ENCODE measurements around the gene PAQR7. TPM values are rescaled to one million over a fixed set of nuclear protein-coding genes. Genes with fewer than 3 reads are reported as not detected.

Gene PAQR7
- total RNA-seq, 2 donors from 2014 or later, result 3.0 to 4.4 TPM

- peaks cover 95% of the 10 kb centered on the region for H3K4me1 ChIP-seq
These were observed 4.9 kb downstream of the PAQR7 start for GRCh38 chr1:25870614-25871013.

GRCh38 chr1:25869909-25870606 is 5.5 kb downstream of the PAQR7 start:
- intact Hi-C loops (cut with DNase I), result no loop called here
- Histone ChIP-seq H3K9me3 (no peaks in the 10 kb centered on the region), H3K27me3 (no peaks in the 10 kb centered on the region), H3K27ac (peak overlapping the region in 3 of 4 donors; percentile 44 to 68 (median 49)), H3K36me3 (replicated peaks in 1 of 2; ENCODE audit: insufficient read depth in 1 of 2, low read depth in 2 of 2) (no peaks in the 10 kb centered on the region), H3K4me1 (peaks cover 91% of the 10 kb centered on the region), H3K4me3 (no peak overlapping the region)
- 58 to 68% methylated on average over 3 to 6 of the region's 6 CpGs for WGBS, 2 donors
- DNase-seq (no peak), ATAC-seq (no peak)
- TF ChIP-seq POLR2A (IDR thresholded peaks at IDR 0.05), result no peak
- TF ChIP-seq CTCF (IDR thresholded peaks at IDR 0.05), result no peak

More at GRCh38 chr1:25870614-25871013, 4.9 kb downstream of the PAQR7 start:
- TF ChIP-seq CTCF (IDR thresholded peaks at IDR 0.05), result no peak
- no peak for TF ChIP-seq POLR2A (IDR thresholded peaks at IDR 0.05)
- intact Hi-C loops (cut with DNase I), result no loop called here
- H3K4me3 ChIP-seq, result no peak overlapping the region
- ATAC-seq (no peak), DNase-seq (no peak)
- no peaks in the 10 kb centered on the region for H3K27me3 ChIP-seq
- no peaks in the 10 kb centered on the region for H3K36me3 ChIP-seq (replicated peaks in 1 of 2; ENCODE audit: insufficient read depth in 1 of 2, low read depth in 2 of 2)
- no peaks in the 10 kb centered on the region for H3K9me3 ChIP-seq
- H3K27ac ChIP-seq, result peak overlapping the region in 3 of 4 donors; percentile 68 to 84 (median 82)
- 10 to 39% methylated on average over 1 of the region's 1 CpG for WGBS, 2 donors

- peak overlapping the region; percentile 82 to 89 (median 87) for H3K27ac ChIP-seq
- H3K4me3 ChIP-seq, result no peak overlapping the region
- TF ChIP-seq CTCF (IDR thresholded peaks at IDR 0.05), result peak in 4 of 7 experiments; percentile 9 to 28 (median 22)
- TF ChIP-seq POLR2A (IDR thresholded peaks at IDR 0.05), result peak in 2 of 3 donors; percentile 51 to 54
- ATAC-seq, result peak; percentile 81
- peaks cover 66% of the 10 kb centered on the region for H3K4me1 ChIP-seq
- intact Hi-C loops (cut with DNase I), result no loop called here
- H3K9me3 ChIP-seq, result no peaks in the 10 kb centered on the region
- WGBS, 2 donors, result 20 to 22% methylated on average over 9 of the region's 9 CpGs
- no peaks in the 10 kb centered on the region for H3K36me3 ChIP-seq (replicated peaks in 1 of 2; ENCODE audit: insufficient read depth in 1 of 2, low read depth in 2 of 2)
- H3K27me3 ChIP-seq, result no peaks in the 10 kb centered on the region
- peak; percentile 62 to 79 (median 70) for DNase-seq
These were observed 8.1 kb downstream of the PAQR7 start for GRCh38 chr1:25867210-25867991.

GRCh38 chr1:25866288-25866687 is 9.2 kb downstream of the PAQR7 start:
- no peaks in the 10 kb centered on the region for H3K36me3 ChIP-seq (replicated peaks in 1 of 2; ENCODE audit: insufficient read depth in 1 of 2, low read depth in 2 of 2)
- H3K9me3 ChIP-seq, result no peaks in the 10 kb centered on the region
- peak overlapping the region in 3 of 4 donors; percentile 86 to 89 (median 88) for H3K27ac ChIP-seq
- no peaks in the 10 kb centered on the region for H3K27me3 ChIP-seq
- DNase-seq (no peak), ATAC-seq (no peak)
- intact Hi-C loops (cut with DNase I), result no loop called here
- no peak overlapping the region for H3K4me3 ChIP-seq
- H3K4me1 ChIP-seq, result peaks cover 55% of the 10 kb centered on the region
- TF ChIP-seq CTCF (IDR thresholded peaks at IDR 0.05) (no peak), POLR2A (IDR thresholded peaks at IDR 0.05) (no peak)
- 22 to 55% methylated on average over 1 of the region's 1 CpG for WGBS, 2 donors
